MV-4-11 (cell line): ENCODE measurements around the gene JPT1.
A peak's percentile ranks its signal among the peaks of the same experiment; 100 is the strongest.
"Not testable (repeated sequence)": the region's sequence is repeated elsewhere in the genome, so short reads cannot be mapped to it uniquely, and the experiment has no call there.

Experiments
- DNase-seq: peaks from one replicate; lab custom pipeline; 2025; lab: John Stamatoyannopoulos, UW

Gene JPT1

DNA sequence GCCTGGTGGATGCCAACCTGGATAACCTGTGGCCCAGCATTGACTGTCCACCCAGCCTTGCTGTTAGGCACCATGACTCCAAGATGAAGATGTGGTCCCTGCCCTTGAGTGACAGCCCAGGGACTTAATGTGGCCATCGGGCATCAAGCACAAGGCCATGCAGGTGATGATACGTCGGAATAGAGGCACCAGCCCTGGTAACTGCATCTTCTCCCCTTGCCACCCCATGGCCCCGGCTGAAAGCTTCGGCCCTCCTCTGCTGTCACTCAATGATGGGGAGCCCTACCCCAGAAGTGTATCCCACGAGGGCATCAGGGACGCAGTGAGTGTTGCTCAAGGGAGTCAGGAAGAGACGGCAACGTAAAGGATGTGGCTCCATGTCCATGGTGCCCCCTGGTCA, 24.7 kb downstream of the JPT1 start:
- no peak for DNase-seq

DNA sequence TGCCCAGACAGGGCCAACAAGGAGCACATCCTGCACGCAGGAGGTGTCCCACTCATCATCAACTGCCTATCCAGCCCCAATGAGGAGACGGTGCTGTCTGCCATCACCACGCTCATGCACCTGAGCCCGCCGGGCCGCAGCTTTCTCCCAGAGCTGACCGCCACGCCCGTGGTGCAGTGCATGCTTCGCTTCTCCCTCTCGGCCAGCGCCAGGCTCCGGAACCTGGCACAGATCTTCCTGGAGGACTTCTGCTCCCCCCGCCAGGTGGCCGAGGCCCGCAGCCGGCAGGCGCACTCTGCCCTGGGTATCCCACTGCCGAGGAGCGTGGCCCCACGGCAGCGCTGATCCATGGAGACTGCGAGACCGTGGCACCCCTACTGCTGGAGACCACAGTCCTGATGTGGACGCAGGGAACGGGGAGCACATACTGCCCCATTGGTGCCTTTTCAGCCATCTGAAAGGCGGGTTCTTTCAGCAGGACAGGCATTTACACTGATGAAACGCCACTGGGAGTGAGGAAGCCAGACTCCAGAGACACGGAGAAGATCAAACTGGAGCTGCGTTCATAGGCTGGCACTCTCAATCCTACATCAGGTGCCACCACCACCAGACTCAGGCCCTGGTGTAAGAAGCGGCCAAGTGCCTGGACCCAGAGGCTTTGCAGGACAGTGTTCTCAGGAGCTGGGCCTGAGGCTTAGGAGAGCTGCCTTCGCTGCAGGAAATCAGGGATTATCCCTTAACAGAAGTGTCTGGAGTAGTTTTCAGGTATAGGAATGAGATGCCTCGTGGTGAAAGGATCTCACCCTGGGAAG, 25.4 kb downstream of the JPT1 start:
- DNase-seq, result no peak

DNA sequence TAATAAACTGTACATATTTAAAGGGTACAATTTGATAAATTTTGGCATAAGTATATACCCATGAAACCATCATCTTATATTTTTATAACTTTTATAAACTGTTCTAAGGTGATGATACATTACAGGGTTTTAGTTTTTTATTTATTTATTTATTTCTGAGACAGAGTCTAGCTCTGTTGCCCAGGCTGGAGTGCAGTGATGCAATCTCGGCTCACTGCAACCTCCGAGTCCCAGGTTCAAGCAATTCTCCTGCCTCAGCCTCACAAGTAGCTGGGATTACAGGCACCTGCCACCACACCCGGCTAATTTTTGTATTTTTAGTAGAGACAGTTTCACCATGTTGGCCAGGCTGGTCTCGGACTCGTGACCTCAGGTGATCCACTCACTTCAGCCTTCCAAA, 26.4 kb downstream of the JPT1 start:
- DNase-seq, result not testable (repeated sequence)

DNA sequence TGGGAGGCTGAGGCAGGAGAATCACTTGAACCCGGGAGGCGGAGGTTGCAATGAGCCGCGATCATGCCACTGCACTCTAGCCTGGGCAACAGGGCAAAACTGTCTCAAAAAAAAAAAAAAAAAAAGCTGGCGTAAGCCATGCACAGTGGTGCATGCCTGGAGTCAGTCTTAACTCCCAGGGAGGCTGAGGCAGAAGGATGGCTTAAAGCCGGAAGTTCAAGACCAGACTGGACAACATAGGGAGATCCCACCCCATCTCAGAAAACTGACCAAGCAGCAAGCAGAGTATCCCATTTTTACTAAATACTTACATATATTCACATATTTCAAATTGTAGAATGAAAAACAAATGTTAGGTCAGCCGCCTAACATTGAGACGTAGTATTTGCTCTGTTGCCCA, 27.4 kb downstream of the JPT1 start:
- no peak for DNase-seq

DNA sequence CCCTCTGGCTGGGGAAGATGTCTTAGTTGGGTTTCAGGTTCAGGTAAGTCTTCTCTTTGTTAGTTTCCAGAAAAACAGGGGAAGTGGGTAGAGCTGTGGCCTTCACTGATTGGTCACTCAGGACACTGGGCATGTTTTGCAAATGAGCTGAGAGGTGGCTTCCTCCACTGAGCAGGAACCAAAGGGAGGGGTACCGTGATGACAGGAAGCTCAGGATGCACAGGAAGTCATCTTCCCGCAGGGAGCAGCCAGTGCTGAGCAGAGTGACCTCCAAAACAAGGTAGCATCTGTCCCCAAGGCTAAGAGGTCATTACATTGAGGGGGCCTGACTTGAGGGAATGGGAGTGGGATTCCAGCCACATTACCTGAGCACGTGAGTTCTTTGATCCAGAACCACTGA, 28.3 kb downstream of the JPT1 start:
- no peak for DNase-seq

- DNase-seq, result no peak
Observed at GRCh38 chr17:75124819-75125162, 29.5 kb downstream of the JPT1 start.

- no peak for DNase-seq
Observed at GRCh38 chr17:75124041-75124818, 30.1 kb downstream of the JPT1 start.

- DNase-seq, result no peak
Observed at GRCh38 chr17:75118307-75118706, 36.0 kb downstream of the JPT1 start.

DNA sequence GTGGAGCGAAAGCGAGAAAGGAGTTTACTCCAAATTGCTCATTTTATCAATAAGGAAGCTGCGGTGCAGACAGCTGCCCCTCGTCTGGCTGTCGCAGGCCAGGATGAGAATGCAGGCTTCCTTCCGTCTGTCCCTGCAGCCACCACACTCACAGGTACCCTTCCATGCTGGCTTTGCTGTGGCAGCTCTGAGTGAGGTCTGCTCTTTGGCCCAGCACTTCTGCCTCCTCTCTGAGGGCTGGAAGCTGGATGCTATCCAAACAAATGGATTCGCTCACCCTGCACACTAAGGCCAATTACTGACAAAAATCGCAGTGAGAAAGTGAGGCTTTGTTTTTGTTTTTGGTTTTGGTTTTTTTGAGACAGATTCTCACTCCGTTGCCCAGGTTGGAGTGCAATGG, 37.6 kb downstream of the JPT1 start:
- DNase-seq, result no peak

DNA sequence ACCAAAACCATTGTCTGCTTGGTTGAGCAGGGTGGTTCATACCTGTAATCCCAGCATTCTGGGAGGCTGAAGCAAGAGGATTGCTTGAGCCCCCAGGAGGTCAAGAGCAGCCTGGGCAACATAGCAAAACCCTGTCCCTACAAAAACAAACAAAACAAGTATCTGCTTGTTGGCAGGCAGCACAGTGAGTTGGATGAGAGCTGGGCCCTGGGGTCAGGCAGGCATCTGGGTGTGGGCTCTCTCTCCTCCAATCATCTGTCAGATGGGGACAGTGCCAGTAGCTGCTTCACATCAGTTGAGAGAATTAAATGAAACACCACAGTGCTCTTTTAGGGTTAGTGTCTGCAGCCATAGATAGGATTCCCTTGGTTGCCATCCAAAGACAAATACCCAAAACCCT, 38.8 kb downstream of the JPT1 start:
- peak; percentile 24 for DNase-seq

DNA sequence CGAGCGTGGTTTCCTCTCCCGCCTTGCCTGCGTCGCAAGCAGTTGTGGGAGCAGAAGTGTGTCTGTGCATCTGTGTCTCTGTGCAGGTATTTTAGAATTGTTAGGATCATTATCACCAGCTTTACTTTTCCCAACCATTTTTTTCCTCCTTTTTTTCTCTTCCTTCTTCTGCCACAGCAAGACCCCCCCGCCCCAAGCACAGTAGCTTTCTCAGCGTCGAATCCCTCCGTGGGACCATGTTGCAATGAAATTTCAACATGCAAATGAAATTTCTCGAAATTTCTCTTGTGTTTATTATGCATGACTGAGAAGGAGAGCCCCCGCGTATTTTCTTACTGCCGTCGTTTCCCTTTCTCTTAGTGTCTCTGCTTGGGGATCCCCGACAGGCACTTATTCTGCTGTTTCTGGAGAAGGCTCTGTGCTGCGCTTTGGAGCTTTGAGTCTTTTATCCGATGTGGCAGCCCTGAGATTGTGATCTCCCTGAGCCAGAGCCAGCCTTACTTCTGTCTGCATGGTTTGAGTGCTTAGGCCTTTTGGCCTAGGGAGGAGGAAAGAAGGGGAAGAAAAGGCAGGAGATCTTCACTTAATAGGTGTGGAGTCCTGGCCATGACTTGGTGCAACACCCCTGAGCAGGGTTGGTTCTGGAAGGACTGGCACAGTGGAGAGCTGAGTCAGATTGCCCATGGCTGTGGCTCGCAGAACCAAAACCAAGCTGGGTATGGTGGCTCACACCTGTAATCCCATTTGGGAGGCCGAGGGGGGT, 39.6 kb downstream of the JPT1 start:
- no peak for DNase-seq

GRCh38 chr17:75113798-75114551, 40.3 kb downstream of the JPT1 start:
- DNase-seq, result peak; percentile 82

DNA sequence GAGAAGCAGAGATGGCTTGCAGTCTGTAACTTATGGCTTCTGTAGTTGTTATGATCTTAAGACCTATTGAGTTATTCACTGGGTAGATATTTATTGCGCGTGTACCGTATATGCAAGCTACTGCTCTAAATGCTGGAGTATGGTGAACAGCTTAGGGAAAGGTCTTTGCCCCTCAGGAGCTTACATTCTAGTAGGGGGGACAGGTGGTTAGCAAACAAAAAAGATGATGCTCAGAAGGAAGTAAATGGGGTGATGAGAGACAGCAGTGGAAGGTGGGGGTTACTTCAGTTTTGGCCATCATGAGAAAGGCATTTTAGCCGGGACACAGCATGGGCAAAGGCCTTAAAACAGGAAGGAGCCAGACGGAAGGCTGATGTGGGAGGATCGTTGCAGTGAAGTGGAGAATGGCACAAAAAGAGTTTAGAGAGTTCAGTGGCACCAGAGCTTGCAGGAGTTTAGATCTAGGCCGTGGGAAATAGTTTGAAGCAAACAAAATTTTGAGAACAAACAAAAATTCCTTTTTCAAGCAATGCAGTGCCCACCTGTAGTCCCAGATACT, 42.5 kb downstream of the JPT1 start:
- DNase-seq, result no peak

GRCh38 chr17:75110234-75110937, 43.9 kb downstream of the JPT1 start:
- DNase-seq, result no peak

- peak; percentile 82 for DNase-seq
Observed at GRCh38 chr17:75109407-75110233, 44.7 kb downstream of the JPT1 start, which contains the start of gene ARMC7. TSS of gene ARMC7 (plus strand) at chr17:75109969. CDS start at chr17:75110289, 320 bp downstream.

DNA sequence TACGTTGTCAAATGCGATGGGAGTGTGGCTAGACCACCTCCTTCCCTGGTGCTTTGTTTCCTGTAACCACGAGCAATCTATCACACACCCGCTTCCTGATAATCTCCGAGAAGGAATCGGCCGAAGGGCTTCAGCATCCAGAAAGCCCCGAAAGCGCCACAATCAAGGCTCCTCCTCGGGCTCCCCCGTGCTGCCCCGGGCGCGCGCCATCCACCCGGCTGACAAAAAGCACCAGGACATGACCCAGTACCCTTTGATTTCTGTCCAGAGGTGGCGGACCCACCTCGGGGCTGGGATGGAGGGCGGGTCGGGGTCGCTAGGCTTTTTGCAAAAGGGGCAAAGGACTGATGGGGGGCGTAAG, 45.3 kb downstream of the JPT1 start:
- no peak for DNase-seq

GRCh38 chr17:75108193-75108592, 46.1 kb downstream of the JPT1 start:
- DNase-seq, result no peak

DNA sequence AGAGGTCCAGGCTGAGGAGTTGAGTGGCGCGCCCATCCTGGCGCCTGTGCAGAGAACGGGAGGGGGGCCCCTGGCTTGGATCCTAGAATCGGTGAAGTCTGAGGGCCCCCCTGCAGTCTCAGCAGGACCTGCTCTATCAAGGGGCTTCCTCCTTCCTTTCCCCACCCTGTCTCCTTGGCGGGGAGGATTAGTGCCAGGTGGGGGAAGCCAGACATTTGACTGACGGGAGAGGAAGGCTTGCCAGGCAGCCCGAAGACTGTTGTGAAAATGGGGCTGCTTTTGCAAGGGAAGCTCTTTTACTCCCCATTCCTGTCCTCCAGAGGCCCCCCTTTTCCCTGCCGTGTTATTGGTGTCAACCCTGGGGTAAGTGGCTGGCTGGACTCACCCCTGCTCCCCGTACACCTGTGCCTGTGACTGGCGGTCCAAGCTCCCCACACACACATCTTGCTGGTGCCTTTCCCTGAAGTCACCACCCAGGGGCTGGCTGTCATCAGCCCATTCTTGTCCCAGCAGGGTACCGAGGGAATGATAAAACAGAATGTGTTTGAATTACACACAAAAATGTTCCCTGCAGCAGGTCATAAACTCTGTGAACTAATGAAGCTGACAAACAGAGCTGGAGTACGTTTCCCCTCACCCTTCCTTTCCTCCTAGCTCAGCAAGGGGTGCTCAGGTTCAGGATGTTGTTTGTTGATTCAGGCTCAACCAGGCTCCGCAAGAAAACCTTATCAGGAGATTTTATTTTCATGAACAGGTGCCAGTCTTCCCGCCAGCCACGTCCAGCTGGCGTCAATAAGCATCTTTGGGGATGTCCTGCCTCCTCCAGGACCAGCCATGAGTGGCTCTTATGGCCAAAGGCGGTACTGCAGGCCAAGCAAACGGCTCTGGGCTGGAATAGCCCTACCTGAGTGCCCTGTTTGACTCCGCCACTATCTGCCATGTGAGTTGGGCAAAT, 48.9 kb downstream of the JPT1 start:
- no peak for DNase-seq
